HUDEP-2 (cell line): ENCODE results near the gene PRTN3.

Experiments used
- DNase-seq, 76 experiments: peaks; one replicate each; lab custom pipeline; 2025; ENCODE audit not compliant: unreplicated experiment in 76 of 76; lab: John Stamatoyannopoulos, UW

PRTN3 gene

GRCh38 chr19:892894-893689 lies 52.3 kb downstream of the PRTN3 start, which contains the start of the genes MED16 and RNU6-9:
Gene MED16, minus strand, starts transcription at chr19:893187. Its CDS starts 2,056 bp downstream, at chr19:891131.
Gene RNU6-9, plus strand, starts transcription at chr19:893484.
- DNase-seq = peak in 72 of 76 experiments; percentile 61 to 96 (median 91)

- no peak for DNase-seq
Measured at GRCh38 chr19:896434-896833, 55.6 kb downstream of the PRTN3 start.

- no peak for DNase-seq
Measured at GRCh38 chr19:896999-897398, 56.2 kb downstream of the PRTN3 start.

GRCh38 chr19:897442-898039 lies 56.7 kb downstream of the PRTN3 start:
- DNase-seq = no peak
